A549 treated with CpdA at 1 μM for 4 hours (cell line): ENCODE data around the gene ECHS1. TPM values are rescaled to one million over a fixed set of nuclear protein-coding genes. Genes with fewer than 3 reads are reported as not detected.

Experiments
- total RNA-seq: library from RNA; stranded (reverse); fragments of 200-300 nt; extraction: Qiagen RNA extraction; gene quantifications from 5 replicates; pipeline ENCODE4 v1.2.3, GENCODE V29; 2022; ENCODE audit warnings: low read depth

ECHS1 gene
- 133 to 154 TPM (median 147 TPM) in 5 replicates for total RNA-seq

GRCh38 chr10:133373174-133374090 is at the start of gene ECHS1:
Gene ECHS1, minus strand, starts transcription at chr10:133373354. Its CDS starts 21 bp downstream, at chr10:133373333.

GRCh38 chr10:133394064-133394663 is 21.0 kb upstream of the ECHS1 start, which contains the start of gene MTG1:
Gene MTG1, plus strand, starts transcription at chr10:133394157. Its CDS starts 64 bp downstream, at chr10:133394221.

GRCh38 chr10:133379152-133379800 is 6.1 kb upstream of the ECHS1 start, which contains the start of gene PAOX:
Gene PAOX, plus strand, starts transcription at chr10:133379262. Its CDS starts 55 bp downstream, at chr10:133379317.

GRCh38 chr10:133357285-133358161 is 15.6 kb downstream of the ECHS1 start, which contains the start of gene FUOM:
Gene FUOM, minus strand, starts transcription at chr10:133358019. Its CDS starts 12 bp downstream, at chr10:133358007.

GRCh38 chr10:133336577-133337369 is 36.4 kb downstream of the ECHS1 start, which contains the start of gene CALY:
Gene CALY, minus strand, starts transcription at chr10:133336896. Its CDS starts 7,907 bp downstream, at chr10:133328989.

Other genes starting within 250 kb of the ECHS1 start
- 0.82 to 2.5 TPM (median 2.1 TPM) in 5 replicates for gene KNDC1, start 213.1 kb downstream of the ECHS1 start, total RNA-seq
- gene UTF1, start 143.1 kb downstream of the ECHS1 start, total RNA-seq, result 0.07 to 0.16 TPM (median 0.14 TPM) in 3 of 5 replicates, not detected in the others
- gene VENTX, start 135.5 kb downstream of the ECHS1 start, total RNA-seq, result 0.01 TPM in 1 of 5 replicates, not detected in the others
- 2.2 to 4.4 TPM (median 3.3 TPM) in 5 replicates for gene ADAM8, start 96.5 kb downstream of the ECHS1 start, total RNA-seq
- 39.4 to 48.9 TPM (median 45.1 TPM) in 5 replicates for gene TUBGCP2, start 64.5 kb downstream of the ECHS1 start, total RNA-seq
- 62.9 to 76.6 TPM (median 66.7 TPM) in 5 replicates for gene ZNF511, start 64.4 kb downstream of the ECHS1 start, total RNA-seq
- 0.62 to 0.91 TPM (median 0.76 TPM) in 4 of 5 replicates, not detected in the other for gene CALY, start 36.5 kb downstream of the ECHS1 start, total RNA-seq
- 0.17 TPM in 1 of 5 replicates, not detected in the others for gene PRAP1, start 26.0 kb downstream of the ECHS1 start, total RNA-seq
- 12.6 to 17.3 TPM (median 13.8 TPM) in 5 replicates for gene FUOM, start 15.3 kb downstream of the ECHS1 start, total RNA-seq
- gene PAOX, start 5.9 kb upstream of the ECHS1 start, total RNA-seq, result 0.92 to 2.4 TPM (median 2.0 TPM) in 5 replicates
- gene MTG1, start 20.8 kb upstream of the ECHS1 start, total RNA-seq, result 39.6 to 54.6 TPM (median 53.4 TPM) in 5 replicates
- gene SPRN, start 51.3 kb upstream of the ECHS1 start, total RNA-seq, result 0.14 to 0.26 TPM (median 0.22 TPM) in 5 replicates
- gene SCART1, start 80.6 kb upstream of the ECHS1 start, total RNA-seq, result 0.15 to 0.40 TPM (median 0.26 TPM) in 5 replicates
- 0.09 to 0.22 TPM (median 0.20 TPM) in 4 of 5 replicates, not detected in the other for gene CYP2E1, start 154.0 kb upstream of the ECHS1 start, total RNA-seq
- not detected in 5 replicates for gene SYCE1, start 192.2 kb upstream of the ECHS1 start, total RNA-seq